ENCODE data around the gene ASB10. TPM values are rescaled to one million over a fixed set of nuclear protein-coding genes. Genes with fewer than 3 reads are reported as not detected.

Gene ASB10
- total RNA-seq, 1 donor from 2014 or later = not detected

GRCh38 chr7:151189038-151189437 lies 2.0 kb upstream of the ASB10 start:
- Mint-ChIP-seq H3K27me3 (ENCODE audit: unreplicated experiment) (peaks cover 30% of the 10 kb centered on the region), H3K36me3 (ENCODE audit: unreplicated experiment) (no peaks in the 10 kb centered on the region), H3K9me3 (ENCODE audit: unreplicated experiment) (no peaks in the 10 kb centered on the region), H3K4me1 (ENCODE audit: unreplicated experiment) (no peaks in the 10 kb centered on the region), H3K27ac (ENCODE audit: unreplicated experiment) (no peak overlapping the region), H3K4me3 (ENCODE audit: unreplicated experiment) (no peak overlapping the region)
- TF ChIP-seq CTCF (IDR thresholded peaks at IDR 0.05) = no peak
- no peak for DNase-seq (ENCODE audit: extremely low spot score, unreplicated experiment)

DNA sequence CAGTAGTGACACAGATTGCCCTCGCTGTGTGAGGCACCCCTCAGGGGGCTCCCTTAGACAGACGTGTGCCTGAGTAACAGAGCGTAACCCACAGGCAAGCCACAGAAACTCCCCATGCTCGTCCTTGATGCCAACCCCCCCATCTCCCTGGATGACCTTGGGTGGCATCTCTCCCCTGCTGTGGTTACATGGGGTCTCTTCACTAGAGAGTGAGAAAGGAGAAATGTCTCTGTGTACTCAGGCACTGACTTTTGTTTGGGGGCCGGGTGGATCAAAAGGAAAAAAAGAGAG lies 1.1 kb upstream of the ASB10 start:
- no peaks in the 10 kb centered on the region for H3K9me3 Mint-ChIP-seq (ENCODE audit: unreplicated experiment)
- H3K4me3 Mint-ChIP-seq (ENCODE audit: unreplicated experiment) = no peak overlapping the region
- no peak for TF ChIP-seq CTCF (IDR thresholded peaks at IDR 0.05)

DNA sequence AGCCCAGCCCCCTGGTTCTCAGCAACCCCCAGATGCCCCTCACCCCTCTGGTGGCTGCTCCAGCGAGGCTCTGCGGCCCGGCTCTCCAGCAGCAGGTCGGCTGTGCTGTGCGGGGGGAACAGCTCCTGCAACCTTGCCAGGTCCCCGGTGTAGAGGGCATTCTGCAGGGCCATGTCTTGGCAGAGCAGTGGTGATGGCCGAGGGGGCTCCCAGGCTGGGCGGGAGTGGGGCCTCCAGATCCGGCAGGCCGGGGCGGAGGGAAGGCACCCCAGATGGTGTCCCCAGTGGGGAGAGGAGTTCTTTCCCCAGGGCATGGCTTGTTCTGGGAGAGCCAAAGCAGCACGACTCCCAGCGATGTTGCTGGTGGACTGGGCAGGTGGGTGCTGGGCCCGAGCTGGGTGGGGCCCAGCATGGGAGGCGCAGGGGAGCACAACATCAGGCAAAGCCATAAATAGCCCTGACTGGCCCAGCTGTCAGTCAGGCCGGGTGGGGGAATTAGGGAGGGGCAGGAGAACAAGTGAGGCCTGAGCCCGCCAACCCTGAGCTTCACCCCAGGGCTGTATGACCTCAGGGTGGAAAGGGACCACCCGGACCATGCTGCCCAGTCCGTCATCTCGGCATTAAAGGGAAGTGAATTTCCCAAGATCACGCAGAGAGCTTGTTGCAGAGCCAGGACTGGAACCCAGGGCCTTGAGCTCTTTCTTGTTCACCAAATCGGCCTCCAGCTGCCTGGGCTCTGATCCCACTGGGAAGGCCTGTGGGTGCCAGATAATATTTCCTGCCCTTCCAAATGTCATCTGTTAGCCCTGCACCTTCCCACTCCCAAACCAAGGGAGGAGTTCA lies 580 bp upstream of the ASB10 start:
- Mint-ChIP-seq H3K4me3 (ENCODE audit: unreplicated experiment) (no peak overlapping the region), H3K4me1 (ENCODE audit: unreplicated experiment) (no peaks in the 10 kb centered on the region), H3K9me3 (ENCODE audit: unreplicated experiment) (no peaks in the 10 kb centered on the region), H3K27me3 (ENCODE audit: unreplicated experiment) (peaks cover 30% of the 10 kb centered on the region), H3K36me3 (ENCODE audit: unreplicated experiment) (no peaks in the 10 kb centered on the region), H3K27ac (ENCODE audit: unreplicated experiment) (no peak overlapping the region)
- TF ChIP-seq CTCF (IDR thresholded peaks at IDR 0.05) = no peak
- no peak for DNase-seq (ENCODE audit: extremely low spot score, unreplicated experiment)

More for the DNA sequence above, 1.1 kb upstream of the ASB10 start:
- Mint-ChIP-seq H3K36me3 (ENCODE audit: unreplicated experiment) (no peaks in the 10 kb centered on the region), H3K27ac (ENCODE audit: unreplicated experiment) (no peak overlapping the region), H3K27me3 (ENCODE audit: unreplicated experiment) (peaks cover 27% of the 10 kb centered on the region), H3K4me1 (ENCODE audit: unreplicated experiment) (no peaks in the 10 kb centered on the region)
- no peak for DNase-seq (ENCODE audit: extremely low spot score, unreplicated experiment)

GRCh38 chr7:151185762-151186639 lies 1.0 kb downstream of the ASB10 start:
- H3K9me3 Mint-ChIP-seq (ENCODE audit: unreplicated experiment) = no peaks in the 10 kb centered on the region

More at GRCh38 chr7:151185762-151186639, 1.0 kb downstream of the ASB10 start:
- no peaks in the 10 kb centered on the region for H3K36me3 Mint-ChIP-seq (ENCODE audit: unreplicated experiment)
- TF ChIP-seq CTCF (IDR thresholded peaks at IDR 0.05) = no peak
- no peak overlapping the region for H3K27ac Mint-ChIP-seq (ENCODE audit: unreplicated experiment)
- H3K27me3 Mint-ChIP-seq (ENCODE audit: unreplicated experiment) = peaks cover 34% of the 10 kb centered on the region
- H3K4me1 Mint-ChIP-seq (ENCODE audit: unreplicated experiment) = no peaks in the 10 kb centered on the region
- no peak overlapping the region for H3K4me3 Mint-ChIP-seq (ENCODE audit: unreplicated experiment)
- DNase-seq (ENCODE audit: extremely low spot score, unreplicated experiment) = no peak

Data from osteocyte (in vitro differentiated cells).